SU-DHL-6 (cell line): ENCODE data around the gene ATP11A.

Experiments used
- H2AFZ ChIP-seq: fragments of 200-600 bp; sonication (generic); 2 replicates; pipeline ENCODE4 v1.6.1; 2014; ENCODE audit warnings: low read depth, mild to moderate bottlenecking, moderate library complexity, mixed read lengths, antibody characterized with exemption, low read length; ENCODE audit not compliant: severe bottlenecking
- H3F3A ChIP-seq: fragments of 200-600 bp; shearing (Covaris generic); 2 replicates; pipeline ENCODE4 v1.6.0; 2016; ENCODE audit warnings: antibody characterized with exemption, mild to moderate bottlenecking; ENCODE audit not compliant: insufficient read depth
- H3K27ac ChIP-seq: fragments of 200-600 bp; sonication (generic); 2 replicates; pipeline ENCODE4 v1.5.1; 2016; ENCODE audit warnings: low read depth, mild to moderate bottlenecking, low read length, moderate library complexity, mixed read lengths
- H3K27me3 ChIP-seq: fragments of 200-600 bp; sonication (generic), shearing (Covaris generic); 2 replicates; pipeline ENCODE4 v1.6.0; 2014; ENCODE audit warnings: mild to moderate bottlenecking, low read length
- H3K36me3 ChIP-seq: fragments of 200-600 bp; sonication (generic); 2 replicates; pipeline ENCODE4 v1.6.1; 2014; ENCODE audit warnings: mild to moderate bottlenecking, low read length, mixed read lengths
- H3K4me2 ChIP-seq: fragments of 300-600, 200-600 bp; shearing (Covaris generic), sonication (generic); 2 replicates; pipeline ENCODE4 v1.6.0; 2014; ENCODE audit warnings: low read length, low read depth, mild to moderate bottlenecking; ENCODE audit not compliant: poor library complexity, severe bottlenecking
- H3K4me3 ChIP-seq: fragments of 200-600 bp; sonication (generic); 2 replicates; pipeline ENCODE4 v1.5.1; 2014; ENCODE audit warnings: antibody characterized with exemption, low read length, mild to moderate bottlenecking, mixed read lengths; ENCODE audit not compliant: insufficient read depth, poor library complexity, severe bottlenecking
- H3K79me2 ChIP-seq: fragments of 200-600 bp; sonication (generic); 2 replicates; pipeline ENCODE4 v1.6.1; 2014; ENCODE audit warnings: mild to moderate bottlenecking, low read length, moderate library complexity; ENCODE audit not compliant: insufficient read depth
- H3K9ac ChIP-seq: fragments of 200-600 bp; sonication (generic); 2 replicates; pipeline ENCODE4 v1.7.0; 2014; ENCODE audit warnings: mild to moderate bottlenecking, low read length
- H3K9me2 ChIP-seq: fragments of 200-600 bp; sonication (generic); replicated peaks from 2 replicates; pipeline ENCODE4 v1.6.1; 2014; ENCODE audit warnings: low read length; ENCODE audit not compliant: insufficient read depth
- H3K9me3 ChIP-seq: fragments of 200-600 bp; sonication (generic); 2 replicates; pipeline ENCODE4 v1.6.1; 2014; ENCODE audit warnings: low read length, mixed read lengths; ENCODE audit not compliant: insufficient read depth
- H4K20me1 ChIP-seq: fragments of 200-600 bp; sonication (generic); 2 replicates; pipeline ENCODE4 v1.6.1; 2014; ENCODE audit warnings: low read depth, mild to moderate bottlenecking, antibody characterized with exemption, low read length, moderate library complexity, mixed read lengths
- EZH2phosphoT487 ChIP-seq: fragments of 200-600 bp; sonication (generic), shearing (Covaris generic); conservative IDR thresholded peaks from 2 replicates; pipeline ENCODE4 v1.6.1; 2018; ENCODE audit warnings: mild to moderate bottlenecking, antibody characterized with exemption, low read length, moderate library complexity, mixed read lengths
- TF ChIP-seq, protein P1 (sequence below): fragments of 200-600 bp; sonication (generic); IDR thresholded peaks from one replicate; pipeline ENCODE4 v1.5.1; 2017; ENCODE audit warnings: antibody characterized with exemption, mild to moderate bottlenecking, low read length, moderate library complexity; ENCODE audit not compliant: insufficient read depth, poor library complexity, severe bottlenecking

ATP11A gene

DNA sequence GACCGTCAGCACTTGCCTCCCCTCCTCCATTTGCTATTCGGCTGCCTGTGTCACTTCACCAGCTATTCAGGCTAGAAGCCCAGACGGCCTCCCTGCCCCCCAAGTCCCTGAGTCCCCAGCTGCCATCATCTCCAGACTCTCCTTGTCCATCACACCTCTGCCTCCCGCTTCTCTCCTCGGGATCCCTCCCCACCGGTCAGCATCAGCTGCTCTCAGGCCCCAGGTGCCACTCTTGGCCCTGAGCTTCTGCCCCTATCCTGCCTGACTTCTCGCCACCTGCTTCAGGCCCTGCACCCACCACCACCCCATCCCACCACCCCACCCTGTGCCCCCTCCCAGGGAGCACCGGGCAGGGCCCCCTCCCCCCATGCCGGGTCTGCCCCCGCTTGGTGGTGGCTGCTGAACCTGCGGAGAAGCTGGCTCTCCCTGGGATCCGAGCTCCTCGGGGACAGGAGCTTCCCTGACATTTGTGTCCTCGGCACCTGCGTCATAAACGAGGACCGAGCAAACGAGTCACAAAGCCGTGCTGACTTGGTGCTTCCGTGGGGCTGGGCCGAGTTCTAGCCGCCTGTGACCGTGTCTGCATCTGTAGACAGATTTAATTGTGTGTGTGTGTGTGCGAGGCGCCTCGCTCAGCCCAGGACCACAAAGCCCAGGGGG lies 208.9 kb downstream of the ATP11A start:
- no peaks in the 10 kb centered on the region for H4K20me1 ChIP-seq
- no peak overlapping the region for H3K27ac ChIP-seq
- H3K27me3 ChIP-seq, result no peaks in the 10 kb centered on the region
- no peak for TF ChIP-seq EZH2phosphoT487
- TF ChIP-seq, protein P1, sequence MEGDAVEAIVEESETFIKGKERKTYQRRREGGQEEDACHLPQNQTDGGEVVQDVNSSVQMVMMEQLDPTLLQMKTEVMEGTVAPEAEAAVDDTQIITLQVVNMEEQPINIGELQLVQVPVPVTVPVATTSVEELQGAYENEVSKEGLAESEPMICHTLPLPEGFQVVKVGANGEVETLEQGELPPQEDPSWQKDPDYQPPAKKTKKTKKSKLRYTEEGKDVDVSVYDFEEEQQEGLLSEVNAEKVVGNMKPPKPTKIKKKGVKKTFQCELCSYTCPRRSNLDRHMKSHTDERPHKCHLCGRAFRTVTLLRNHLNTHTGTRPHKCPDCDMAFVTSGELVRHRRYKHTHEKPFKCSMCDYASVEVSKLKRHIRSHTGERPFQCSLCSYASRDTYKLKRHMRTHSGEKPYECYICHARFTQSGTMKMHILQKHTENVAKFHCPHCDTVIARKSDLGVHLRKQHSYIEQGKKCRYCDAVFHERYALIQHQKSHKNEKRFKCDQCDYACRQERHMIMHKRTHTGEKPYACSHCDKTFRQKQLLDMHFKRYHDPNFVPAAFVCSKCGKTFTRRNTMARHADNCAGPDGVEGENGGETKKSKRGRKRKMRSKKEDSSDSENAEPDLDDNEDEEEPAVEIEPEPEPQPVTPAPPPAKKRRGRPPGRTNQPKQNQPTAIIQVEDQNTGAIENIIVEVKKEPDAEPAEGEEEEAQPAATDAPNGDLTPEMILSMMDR, result no peak
- no peak overlapping the region for H3K4me3 ChIP-seq
- H3K79me2 ChIP-seq, result no peaks in the 10 kb centered on the region
- H3K9ac ChIP-seq, result no peak overlapping the region
- no peaks in the 10 kb centered on the region for H3K9me3 ChIP-seq
- H3K4me2 ChIP-seq, result no peak overlapping the region
- H3K36me3 ChIP-seq, result no peaks in the 10 kb centered on the region
- no peak overlapping the region for H2AFZ ChIP-seq
- H3F3A ChIP-seq, result no peaks in the 10 kb centered on the region
- H3K9me2 ChIP-seq, result no peaks in the 10 kb centered on the region

GRCh38 chr13:112899281-112900225 lies 209.7 kb downstream of the ATP11A start:
- Histone ChIP-seq H3K36me3 (no peaks in the 10 kb centered on the region), H3K9me3 (no peaks in the 10 kb centered on the region), H3K27me3 (no peaks in the 10 kb centered on the region), H3K4me3 (no peak overlapping the region), H3K4me2 (no peak overlapping the region), H3K9me2 (no peaks in the 10 kb centered on the region), H3K79me2 (no peaks in the 10 kb centered on the region), H3F3A (no peaks in the 10 kb centered on the region), H3K27ac (no peak overlapping the region), H4K20me1 (no peaks in the 10 kb centered on the region), H3K9ac (no peak overlapping the region), H2AFZ (no peak overlapping the region)
- TF ChIP-seq, protein P1, result no peak
- no peak for TF ChIP-seq EZH2phosphoT487

GRCh38 chr13:112900226-112900600 lies 210.4 kb downstream of the ATP11A start:
- no peaks in the 10 kb centered on the region for H3K27me3 ChIP-seq

More at GRCh38 chr13:112900226-112900600, 210.4 kb downstream of the ATP11A start:
- Histone ChIP-seq H3F3A (no peaks in the 10 kb centered on the region), H2AFZ (no peak overlapping the region), H3K4me3 (no peak overlapping the region), H3K9me3 (no peaks in the 10 kb centered on the region; the same call in 1 of the 2 replicates), H3K36me3 (no peaks in the 10 kb centered on the region), H3K9ac (no peak overlapping the region), H3K27ac (no peak overlapping the region), H3K79me2 (no peaks in the 10 kb centered on the region), H3K9me2 (no peaks in the 10 kb centered on the region), H4K20me1 (no peaks in the 10 kb centered on the region), H3K4me2 (no peak overlapping the region)
- no peak for TF ChIP-seq EZH2phosphoT487
- TF ChIP-seq, protein P1, result no peak
